Activated CD8-positive, alpha-beta memory T cell treated with anti-CD3 and anti-CD28 coated beads for 48 hours (primary cell): ENCODE data around the gene KCNA4.
"Not testable (repeated sequence)": the region's sequence is repeated elsewhere in the genome, so short reads cannot be mapped to it uniquely, and the experiment has no call there.

Experiments used
- DNase-seq, 3 experiments: peaks; one replicate each; pipeline ENCODE4 v3.0.0-alpha.2; 2020; ENCODE audit warnings: low read depth in 2 of 3, low spot score in 2 of 3

Gene KCNA4

GRCh38 chr11:30016588-30017363 lies at the start of gene KCNA4:
Gene KCNA4, minus strand, starts transcription at chr11:30017030. Its CDS starts 4,352 bp downstream, at chr11:30012678.
- no peak for DNase-seq

GRCh38 chr11:30062103-30062502 lies 45.3 kb upstream of the KCNA4 start:
- DNase-seq, result no peak

- DNase-seq, result no peak
These were observed 42.5 kb upstream of the KCNA4 start for GRCh38 chr11:30059172-30059815.

GRCh38 chr11:30049214-30049613 lies 32.4 kb upstream of the KCNA4 start:
- DNase-seq, result no peak

- no peak for DNase-seq
These were observed 29.7 kb upstream of the KCNA4 start for GRCh38 chr11:30046578-30046945.

GRCh38 chr11:30045921-30046577 lies 29.2 kb upstream of the KCNA4 start:
- DNase-seq, result no peak

- no peak for DNase-seq
These were observed 28.3 kb upstream of the KCNA4 start for GRCh38 chr11:30045144-30045543.

GRCh38 chr11:30041171-30041570 lies 24.3 kb upstream of the KCNA4 start:
- DNase-seq, result no peak

- not testable (repeated sequence) for DNase-seq
These were observed 17.9 kb upstream of the KCNA4 start for GRCh38 chr11:30034746-30035145.

GRCh38 chr11:30034166-30034565 lies 17.3 kb upstream of the KCNA4 start:
- not testable (repeated sequence) for DNase-seq

GRCh38 chr11:30025396-30026139 lies 8.7 kb upstream of the KCNA4 start:
- no peak for DNase-seq

- no peak for DNase-seq
These were observed 6.2 kb upstream of the KCNA4 start for GRCh38 chr11:30023074-30023473.

- DNase-seq, result no peak
These were observed 2.7 kb upstream of the KCNA4 start for GRCh38 chr11:30019481-30019880.

GRCh38 chr11:30018495-30018894 lies 1.7 kb upstream of the KCNA4 start:
- DNase-seq, result no peak

- DNase-seq, result no peak
These were observed 640 bp upstream of the KCNA4 start for GRCh38 chr11:30017445-30017895.

GRCh38 chr11:30015725-30016412 lies 961 bp downstream of the KCNA4 start:
- no peak for DNase-seq

- no peak for DNase-seq
These were observed 4.5 kb downstream of the KCNA4 start for GRCh38 chr11:30012346-30012745.

- DNase-seq, result no peak
These were observed 7.8 kb downstream of the KCNA4 start for GRCh38 chr11:30009060-30009459.

GRCh38 chr11:30006876-30007275 lies 10.0 kb downstream of the KCNA4 start:
- DNase-seq, result no peak

GRCh38 chr11:30002157-30002785 lies 14.6 kb downstream of the KCNA4 start:
- DNase-seq, result no peak
